K562 (cell line): ENCODE measurements around the gene HP1BP3. TPM values are rescaled to one million over a fixed set of nuclear protein-coding genes. Genes with fewer than 3 reads are reported as not detected.

Source experiments
- HLTF ChIP-seq: fragments of 450-650 bp; IDR thresholded peaks from 2 replicates; pipeline ENCODE4 v1.6.1; 2016
- ZMIZ1 ChIP-seq, 2 experiments: fragments of 150-350 bp in 1 of 2; IDR thresholded peaks; 2 replicates each; pipeline ENCODE4 v1.6.1; 2012 to 2016; ENCODE audit warnings: low read depth in 2 of 2, low read length in 2 of 2, mild to moderate bottlenecking in 1 of 2, moderate library complexity in 1 of 2
- ZNF407 ChIP-seq: fragments of 450-650 bp; IDR thresholded peaks from 2 replicates; pipeline ENCODE4 v1.6.1; 2016; ENCODE audit warnings: low read depth
- ZNF584 ChIP-seq: fragments of 200-800 bp; sonication (Bioruptor generic); IDR thresholded peaks from 2 replicates; pipeline ENCODE4 v1.6.1; 2016; ENCODE audit warnings: low read depth, mild to moderate bottlenecking, missing genetic modification characterization, missing compliant biosample characterization
- polyA plus RNA-seq, 8 experiments: library from polyadenylated mRNA; depleted of rRNA in 4 of 8; stranded (reverse) in 5 of 8; unstranded in 3 of 8; fragments of >200 nt; fragmentation: Nextera tagmentation in 2 of 8; fragmentation: Illumina TruSeq in 1 of 8; extraction: Ambion mirVana in 2 of 8; extraction: Trizol in 1 of 8; gene quantifications; 2 replicates each; pipeline versions ENCODE4 v1.2.1 to v1.2.3, GENCODE V29; 2011 to 2014; ENCODE audit warnings: inconsistent platforms in 1 of 8, missing spikeins in 1 of 8
- total RNA-seq, 7 experiments: library from RNA; depleted of rRNA in 6 of 7; stranded (reverse); fragments of >200 nt in 6 of 7; fragmentation: Illumina TruSeq in 2 of 7; extraction: Trizol in 2 of 7; gene quantifications; 2 replicates each; pipeline versions ENCODE4 v1.2.1 to v1.2.3, GENCODE V29; 2011 to 2021; ENCODE audit warnings: low replicate concordance in 1 of 7

Gene HP1BP3
- total and polyA plus RNA-seq, 9 of the 15 experiments (the other 6 are each of a cell fraction or from before 2014, with no cell fraction given), result 57.3 to 513 (median 240) TPM

DNA sequence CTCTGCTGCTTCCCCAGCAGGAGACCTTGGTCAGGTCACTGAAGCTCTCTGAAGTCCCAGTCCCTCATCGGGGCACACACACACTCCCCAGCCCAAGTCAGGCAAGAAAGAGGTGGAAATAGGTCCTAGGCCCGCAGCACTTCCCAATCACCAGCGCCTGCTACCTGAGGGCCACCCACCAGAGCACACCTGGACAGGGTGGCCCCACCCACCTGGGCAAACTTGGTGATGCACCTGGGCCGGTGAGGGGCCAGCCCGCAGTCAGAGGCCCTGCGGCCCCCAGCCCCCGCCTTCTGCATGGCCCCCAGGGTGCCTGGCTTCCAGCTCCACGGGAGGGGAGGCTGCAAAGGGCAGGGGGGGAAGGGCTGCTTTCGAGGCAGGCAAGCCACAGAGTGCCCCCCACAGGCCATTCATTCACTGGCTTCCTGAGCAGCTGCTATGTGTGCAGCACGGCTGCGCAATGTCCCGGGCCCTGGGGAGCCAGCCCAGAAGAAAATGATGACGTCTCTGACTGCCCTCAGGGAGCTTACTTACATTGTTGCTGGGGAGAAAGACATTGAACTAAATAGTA is 59.3 kb downstream of the HP1BP3 start (continued):
- TF ChIP-seq ZNF407 (no peak), ZMIZ1 (IDR thresholded peaks at IDR 0.05; ENCODE audit: low read depth in 2 of 2, low read length in 2 of 2) (no peak), ZNF584 (CRISPR knock-in tag) (no peak), HLTF (no peak)
